C4-2B (cell line): ENCODE results near the gene TJP3.

Experiments
- CTCF ChIP-seq: fragments of 450-650 bp; conservative IDR thresholded peaks from 2 replicates; pipeline ENCODE4 v1.5.1; 2017; ENCODE audit warnings: mild to moderate bottlenecking
- ZFX ChIP-seq: fragments of 450-650 bp; IDR thresholded peaks from 2 replicates; pipeline ENCODE4 v1.6.1; 2017

GRCh38 chr19:3668331-3669081 is 39.7 kb upstream of the TJP3 start:
- TF ChIP-seq CTCF (no peak), ZFX (no peak)
